Measurements from ENCODE around the gene NCR3LG1.
A peak's percentile ranks its signal among the peaks of the same experiment; 100 is the strongest.

NCR3LG1 gene

DNA sequence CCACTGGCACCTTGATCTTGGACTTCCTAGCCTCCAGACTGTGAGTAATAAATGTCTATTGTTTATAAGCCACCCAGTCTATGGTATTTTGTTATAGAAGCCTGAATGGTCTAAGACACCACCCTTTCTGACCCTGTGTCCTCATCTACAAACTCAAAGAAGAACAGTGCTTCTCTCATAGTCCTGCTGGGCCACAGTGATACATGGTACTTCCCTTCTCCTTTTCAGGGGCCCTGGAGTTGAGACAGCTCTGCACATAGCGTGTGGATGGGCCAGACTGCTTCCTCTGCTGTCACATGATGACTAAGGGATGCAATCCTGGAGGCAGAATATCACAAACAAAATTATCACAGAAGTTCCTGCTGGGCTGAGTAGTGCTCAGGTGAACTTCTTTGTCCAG is 31.9 kb downstream of the NCR3LG1 start:
- Histone ChIP-seq H3K9me3 (ENCODE audit: severe bottlenecking) (no peaks in the 10 kb centered on the region), H3K27me3 (ENCODE audit: insufficient read depth, low read depth, severe bottlenecking) (no peaks in the 10 kb centered on the region), H3K27ac (no peak overlapping the region), H3K36me3 (peaks cover 20% of the 10 kb centered on the region), H3K4me3 (ENCODE audit: low read depth, low read length) (no peak overlapping the region)
- no peak for DNase-seq
- TF ChIP-seq, protein P1, sequence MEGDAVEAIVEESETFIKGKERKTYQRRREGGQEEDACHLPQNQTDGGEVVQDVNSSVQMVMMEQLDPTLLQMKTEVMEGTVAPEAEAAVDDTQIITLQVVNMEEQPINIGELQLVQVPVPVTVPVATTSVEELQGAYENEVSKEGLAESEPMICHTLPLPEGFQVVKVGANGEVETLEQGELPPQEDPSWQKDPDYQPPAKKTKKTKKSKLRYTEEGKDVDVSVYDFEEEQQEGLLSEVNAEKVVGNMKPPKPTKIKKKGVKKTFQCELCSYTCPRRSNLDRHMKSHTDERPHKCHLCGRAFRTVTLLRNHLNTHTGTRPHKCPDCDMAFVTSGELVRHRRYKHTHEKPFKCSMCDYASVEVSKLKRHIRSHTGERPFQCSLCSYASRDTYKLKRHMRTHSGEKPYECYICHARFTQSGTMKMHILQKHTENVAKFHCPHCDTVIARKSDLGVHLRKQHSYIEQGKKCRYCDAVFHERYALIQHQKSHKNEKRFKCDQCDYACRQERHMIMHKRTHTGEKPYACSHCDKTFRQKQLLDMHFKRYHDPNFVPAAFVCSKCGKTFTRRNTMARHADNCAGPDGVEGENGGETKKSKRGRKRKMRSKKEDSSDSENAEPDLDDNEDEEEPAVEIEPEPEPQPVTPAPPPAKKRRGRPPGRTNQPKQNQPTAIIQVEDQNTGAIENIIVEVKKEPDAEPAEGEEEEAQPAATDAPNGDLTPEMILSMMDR (IDR thresholded peaks at IDR 0.05; ENCODE audit: low read depth, low read length): no peak

DNA sequence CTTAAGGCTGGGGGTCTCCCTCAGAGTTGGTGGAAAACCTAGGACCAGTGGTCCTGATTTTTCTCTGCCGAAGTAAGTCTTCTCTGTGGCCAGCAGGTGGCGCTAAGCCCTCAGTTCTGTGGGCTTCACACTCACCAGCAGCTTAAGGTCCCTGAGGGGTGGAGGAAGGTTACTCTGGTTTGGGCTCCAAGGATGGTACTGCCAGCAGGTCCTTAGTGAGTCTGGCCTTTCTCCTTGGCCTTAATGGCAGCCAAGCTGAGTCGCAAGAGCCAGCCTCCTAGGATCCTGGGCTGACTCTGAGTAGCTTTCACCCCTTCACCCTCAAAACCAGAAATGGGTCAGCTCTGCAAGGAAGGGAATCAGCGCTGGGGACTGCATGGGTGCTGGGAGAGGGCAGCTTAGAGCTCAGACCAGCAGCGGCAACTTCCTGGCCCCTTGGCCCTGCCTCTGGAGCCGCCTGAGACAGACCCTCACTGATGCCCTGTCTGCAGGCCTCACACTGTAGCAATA is 32.5 kb downstream of the NCR3LG1 start:
- Histone ChIP-seq H3K9me3 (ENCODE audit: severe bottlenecking) (no peaks in the 10 kb centered on the region), H3K27ac (no peak overlapping the region), H3K27me3 (ENCODE audit: insufficient read depth, low read depth, severe bottlenecking) (no peaks in the 10 kb centered on the region), H3K36me3 (peaks cover 14% of the 10 kb centered on the region), H3K4me3 (ENCODE audit: low read depth, low read length) (no peak overlapping the region)
- TF ChIP-seq, protein P1 (IDR thresholded peaks at IDR 0.05; ENCODE audit: low read depth, low read length): peak; percentile 87
- DNase-seq: peak; percentile 79

DNA sequence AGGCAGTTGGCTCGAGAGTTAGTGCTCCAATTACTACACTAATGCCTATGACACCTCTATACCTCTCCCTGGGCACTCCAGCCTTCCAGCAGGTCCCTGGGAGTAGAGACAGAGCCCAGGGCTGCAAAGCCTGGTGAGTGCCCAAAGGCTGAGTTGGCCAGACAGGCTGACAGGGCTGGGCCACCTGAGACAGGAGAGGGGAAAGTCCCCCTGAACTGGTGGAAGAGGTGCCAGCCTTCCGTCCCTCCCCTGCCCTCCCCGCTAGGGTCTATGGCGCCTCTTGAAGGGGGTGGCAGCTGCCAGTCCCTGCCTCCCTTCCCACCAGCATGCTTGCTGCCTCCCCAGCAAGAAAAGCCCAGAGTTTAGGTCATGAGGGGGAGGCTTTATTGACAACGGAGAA is 33.9 kb downstream of the NCR3LG1 start:
- no peaks in the 10 kb centered on the region for H3K9me3 ChIP-seq (ENCODE audit: severe bottlenecking)
- no peak for DNase-seq
- H3K4me3 ChIP-seq (ENCODE audit: low read depth, low read length): no peak overlapping the region
- H3K27me3 ChIP-seq (ENCODE audit: insufficient read depth, low read depth, severe bottlenecking): no peaks in the 10 kb centered on the region
- peaks cover 11% of the 10 kb centered on the region for H3K36me3 ChIP-seq
- TF ChIP-seq, protein P1 (IDR thresholded peaks at IDR 0.05; ENCODE audit: low read depth, low read length): no peak
- H3K27ac ChIP-seq: no peak overlapping the region

DNA sequence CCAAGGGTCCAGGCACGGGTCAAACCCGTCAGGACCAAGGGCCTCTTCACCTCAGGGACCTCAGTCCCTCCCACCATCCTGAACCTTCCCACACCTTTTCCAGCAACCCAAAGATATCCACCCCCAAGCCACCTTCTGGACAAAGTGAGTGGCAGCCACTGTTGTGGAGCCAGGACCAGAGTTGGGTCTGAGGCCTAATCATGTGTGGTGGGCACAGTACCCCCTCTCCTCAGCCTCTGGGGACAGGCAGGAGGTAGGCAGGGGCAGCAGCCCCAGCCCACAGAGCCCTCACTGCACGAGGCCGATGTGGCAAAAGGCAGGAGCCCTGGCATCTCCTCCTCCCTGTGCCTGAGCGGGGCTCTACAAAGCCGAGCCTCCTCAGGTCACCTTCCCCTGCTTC is 34.3 kb downstream of the NCR3LG1 start:
- H3K36me3 ChIP-seq: peaks cover 11% of the 10 kb centered on the region
- no peak overlapping the region for H3K27ac ChIP-seq
- H3K4me3 ChIP-seq (ENCODE audit: low read depth, low read length): no peak overlapping the region
- no peaks in the 10 kb centered on the region for H3K9me3 ChIP-seq (ENCODE audit: severe bottlenecking)
- DNase-seq: no peak
- TF ChIP-seq, protein P1 (IDR thresholded peaks at IDR 0.05; ENCODE audit: low read depth, low read length): no peak
- H3K27me3 ChIP-seq (ENCODE audit: insufficient read depth, low read depth, severe bottlenecking): no peaks in the 10 kb centered on the region

DNA sequence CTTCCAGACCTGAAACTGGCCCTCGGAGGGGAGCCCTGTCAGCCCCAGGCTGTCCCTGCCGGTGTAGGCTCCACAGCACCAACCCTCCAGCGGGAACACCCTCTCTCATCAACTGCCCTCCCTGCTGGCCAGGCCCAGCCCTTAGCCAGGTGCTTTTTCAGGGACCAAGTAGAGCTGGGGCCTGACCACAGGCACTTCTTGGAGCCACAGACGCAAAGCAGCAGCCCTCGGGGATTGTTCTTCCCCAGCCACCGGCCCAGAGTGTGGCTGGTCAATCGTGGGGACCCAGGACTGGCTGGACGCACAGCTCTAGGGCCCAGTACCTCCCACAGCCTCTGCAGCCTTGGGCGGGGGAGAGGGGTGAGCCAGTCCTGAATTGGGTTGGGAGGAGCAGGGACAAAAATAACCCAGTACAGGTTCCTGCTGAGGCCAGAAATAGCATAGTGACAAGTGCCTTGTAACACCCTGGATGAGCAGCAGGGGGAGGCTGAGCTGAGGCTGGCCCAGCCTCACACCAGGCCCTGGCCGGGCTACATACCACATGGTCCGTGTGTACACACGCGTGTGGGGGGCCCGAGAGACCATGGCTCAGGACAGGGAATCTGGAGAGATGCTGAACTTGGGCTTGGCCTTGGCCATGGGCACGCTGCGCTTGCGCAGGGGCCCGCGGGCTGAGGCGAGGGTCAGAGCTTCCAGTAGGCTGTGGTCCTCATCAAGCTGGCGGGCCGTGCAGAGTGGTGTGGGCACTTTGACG is 34.9 kb downstream of the NCR3LG1 start:
- TF ChIP-seq, protein P1 (IDR thresholded peaks at IDR 0.05; ENCODE audit: low read depth, low read length): peak; percentile 86
- H3K4me3 ChIP-seq (ENCODE audit: low read depth, low read length): no peak overlapping the region
- peaks cover 11% of the 10 kb centered on the region for H3K36me3 ChIP-seq
- no peak overlapping the region for H3K27ac ChIP-seq
- H3K27me3 ChIP-seq (ENCODE audit: insufficient read depth, low read depth, severe bottlenecking): no peaks in the 10 kb centered on the region
- DNase-seq: peak; percentile 66
- no peaks in the 10 kb centered on the region for H3K9me3 ChIP-seq (ENCODE audit: severe bottlenecking)

Data from WERI-Rb-1 (cell line).